HCT116 (cell line): ENCODE results near the gene RBP2. TPM values are rescaled to one million over a fixed set of nuclear protein-coding genes. Genes with fewer than 3 reads are reported as not detected.

ENCODE experiments used
- ATAC-seq: fragments of 200-7000 bp; cut with Tn5 transposase; 2 replicates; pipeline ENCODE4 v1.9.1; 2020; ENCODE audit warnings: mild to moderate bottlenecking, moderate library complexity
- BruUV-seq: library from RNA; stranded (reverse); fragments of 400-500 nt; replicated peaks from 2 replicates; lab custom pipeline; 2021; lab: Mats Ljungman, UMichigan
- CTCF ChIA-PET: fragments of 300-600 bp; sonication (Branson Sonifier 250); formaldehyde crosslinking; loops from one replicate; lab custom pipeline; 2021; ENCODE audit warnings: antibody characterized with exemption; lab: Charles Lee
- POLR2A ChIA-PET: fragments of 300-600, 350-600 bp; sonication (Branson Sonifier 250); formaldehyde crosslinking; loops from one replicate; lab custom pipeline; 2021; ENCODE audit warnings: antibody characterized with exemption; lab: Charles Lee
- RAD21 ChIA-PET, 2 experiments: fragments of 300-600 bp; sonication (Branson Sonifier 250); formaldehyde crosslinking; loops; one replicate each; lab custom pipeline; 2023; ENCODE audit warnings: low total read pairs in 2 of 2; ENCODE audit not compliant: uncharacterized antibody in 2 of 2, unreplicated experiment in 2 of 2, low non-redundant PET in 1 of 2; lab: Charles Lee
- DNase-seq: peaks from one replicate; pipeline ENCODE4 v3.0.0-alpha.2; 2010; ENCODE audit warnings: low read depth, low spot score
- H2AFZ ChIP-seq: fragments of 200-600 bp; shearing (Covaris generic), sonication (generic); 2 replicates; pipeline ENCODE4 v1.6.1; 2017; ENCODE audit warnings: low read depth, mixed run types, mixed read lengths, antibody characterized with exemption, low read length; ENCODE audit not compliant: poor library complexity, severe bottlenecking
- H3K27ac ChIP-seq: 2 replicates; pipeline ENCODE4 v1.5.1; 2012; ENCODE audit warnings: low read depth, low read length
- H3K27me3 ChIP-seq: fragments of 200-600 bp; sonication (generic); 2 replicates; pipeline ENCODE4 v1.6.1; 2016; ENCODE audit warnings: mixed run types, low read length, mixed read lengths; ENCODE audit not compliant: insufficient read depth
- H3K36me3 ChIP-seq, 2 experiments: fragments of 200-500 bp in 1 of 2; fragments of 200-600 bp in 1 of 2; sonication (Bioruptor generic) in 1 of 2; sonication (generic) in 1 of 2; 2 replicates each; pipeline versions ENCODE4 v1.5.1 to v1.6.1; 2014 to 2016; ENCODE audit warnings: low read length in 2 of 2, inconsistent platforms in 1 of 2, mixed read lengths in 1 of 2, mixed run types in 1 of 2; ENCODE audit not compliant: insufficient read depth in 2 of 2, control insufficient read depth in 1 of 2
- H3K4me1 ChIP-seq, 2 experiments: fragments of 200-600 bp in 1 of 2; sonication (generic) in 1 of 2; 2 replicates each; pipeline versions ENCODE4 v1.5.1 to v1.6.1; 2012 to 2017; ENCODE audit warnings: low read length in 2 of 2, inconsistent platforms in 1 of 2, mild to moderate bottlenecking in 1 of 2, mixed read lengths in 1 of 2, mixed run types in 1 of 2, moderate library complexity in 1 of 2; ENCODE audit not compliant: insufficient read depth in 2 of 2, control insufficient read depth in 1 of 2
- H3K4me2 ChIP-seq: fragments of 200-600 bp; sonication (generic); 2 replicates; pipeline ENCODE4 v1.6.1; 2017; ENCODE audit warnings: mixed run types, low read length, mixed read lengths
- H3K4me3 ChIP-seq, 2 experiments: fragments of 200-600 bp in 1 of 2; sonication (generic) in 1 of 2; replicated peaks in 1 of 2; 2 replicates each; pipeline ENCODE4 v1.5.1; 2011 to 2016; ENCODE audit warnings: low read length in 2 of 2, control low read depth in 1 of 2, low read depth in 1 of 2, mild to moderate bottlenecking in 1 of 2, mixed read lengths in 1 of 2, mixed run types in 1 of 2
- H3K79me2 ChIP-seq: fragments of 200-600 bp; sonication (generic); 2 replicates; pipeline ENCODE4 v1.6.1; 2017; ENCODE audit warnings: mild to moderate bottlenecking, mixed run types, low read length, moderate library complexity, mixed read lengths; ENCODE audit not compliant: insufficient read depth
- H3K9ac ChIP-seq: fragments of 200-600 bp; sonication (generic); 2 replicates; pipeline ENCODE4 v1.6.1; 2016; ENCODE audit warnings: low read length, mixed read lengths
- H3K9me2 ChIP-seq: fragments of 200-600 bp; sonication (generic), shearing (Covaris generic); 2 replicates; pipeline ENCODE4 v1.6.1; 2017; ENCODE audit warnings: mixed run types, mild to moderate bottlenecking, moderate library complexity; ENCODE audit not compliant: insufficient read depth
- H3K9me3 ChIP-seq, 2 experiments: fragments of 200-500 bp in 1 of 2; fragments of 200-600 bp in 1 of 2; sonication (Bioruptor generic) in 1 of 2; sonication (generic) in 1 of 2; 2 replicates each; pipeline ENCODE4 v1.6.1; 2014 to 2017; ENCODE audit warnings: low read length in 2 of 2, mixed read lengths in 2 of 2, inconsistent platforms in 1 of 2, low read depth in 1 of 2, mild to moderate bottlenecking in 1 of 2, mixed run types in 1 of 2, moderate library complexity in 1 of 2; ENCODE audit not compliant: control insufficient read depth in 1 of 2, insufficient read depth in 1 of 2
- H4K20me1 ChIP-seq: fragments of 200-600 bp; sonication (generic), shearing (Covaris generic); 2 replicates; pipeline ENCODE4 v1.6.1; 2017; ENCODE audit warnings: mixed run types, mild to moderate bottlenecking, moderate library complexity; ENCODE audit not compliant: insufficient read depth
- CBX3 ChIP-seq: IDR thresholded peaks from 2 replicates; pipeline ENCODE4 v1.6.1; 2012; ENCODE audit warnings: low read depth
- ELF1 ChIP-seq: IDR thresholded peaks from 2 replicates; pipeline ENCODE4 v1.6.1; 2012; ENCODE audit warnings: low read depth, borderline replicate concordance
- FOSL1 ChIP-seq: IDR thresholded peaks from 2 replicates; pipeline ENCODE4 v1.6.1; 2012; ENCODE audit warnings: low read depth
- POLR2A ChIP-seq: IDR thresholded peaks from 2 replicates; pipeline ENCODE4 v1.7.0; 2011; ENCODE audit warnings: borderline replicate concordance; ENCODE audit not compliant: insufficient read depth, insufficient read length; ENCODE audit errors: extremely low read depth
- POLR2AphosphoS5 ChIP-seq: IDR thresholded peaks from 2 replicates; pipeline ENCODE4 v1.6.1; 2011; ENCODE audit warnings: mild to moderate bottlenecking, low read depth, low read length, moderate library complexity
- RAD21 ChIP-seq: IDR thresholded peaks from 2 replicates; pipeline ENCODE4 v1.6.1; 2012; ENCODE audit warnings: low read depth, mild to moderate bottlenecking
- SP1 ChIP-seq: IDR thresholded peaks from 2 replicates; pipeline ENCODE4 v1.6.1; 2012; ENCODE audit warnings: low read depth
- SRF ChIP-seq: IDR thresholded peaks from 2 replicates; pipeline ENCODE4 v1.6.1; 2012; ENCODE audit warnings: low read depth
- intact Hi-C: fragments of 100-400 bp; cut with micrococcal nuclease; formaldehyde crosslinking; loops from 2 replicates; pipeline ENCODE4 v1.10.0; 2022
- total RNA-seq: library from RNA; stranded (reverse); gene quantifications from one replicate; pipeline ENCODE4 v1.2.1, GENCODE V29; 2021; ENCODE audit not compliant: unreplicated experiment
- TF ChIP-seq, protein P1 (sequence below): IDR thresholded peaks from 2 replicates; pipeline ENCODE4 v1.6.1; 2012
- TF ChIP-seq, protein P2 (sequence below), 3 experiments: fragments of 200-600 bp in 1 of 3; sonication (generic) in 1 of 3; IDR thresholded peaks in 2 of 3; conservative IDR thresholded peaks in 1 of 3; 2 replicates each; pipeline ENCODE4 v1.5.1; 2012 to 2017; ENCODE audit warnings: low read depth in 2 of 3, low read length in 2 of 3, antibody characterized with exemption in 1 of 3, borderline replicate concordance in 1 of 3, control low read depth in 1 of 3, mild to moderate bottlenecking in 1 of 3, mixed read lengths in 1 of 3, mixed run types in 1 of 3, moderate library complexity in 1 of 3; ENCODE audit not compliant: insufficient read depth in 1 of 3
- TF ChIP-seq, protein P3 (sequence below): IDR thresholded peaks from 2 replicates; pipeline ENCODE4 v1.6.1; 2011; ENCODE audit warnings: mild to moderate bottlenecking, low read length, moderate library complexity; ENCODE audit not compliant: insufficient replicate concordance; ENCODE audit errors: extremely low read depth
- TF ChIP-seq, protein P4 (sequence below): IDR thresholded peaks from 2 replicates; pipeline ENCODE4 v1.6.1; 2012

RBP2 gene
- total RNA-seq, 1 experiment from 2014 or later = not detected

DNA sequence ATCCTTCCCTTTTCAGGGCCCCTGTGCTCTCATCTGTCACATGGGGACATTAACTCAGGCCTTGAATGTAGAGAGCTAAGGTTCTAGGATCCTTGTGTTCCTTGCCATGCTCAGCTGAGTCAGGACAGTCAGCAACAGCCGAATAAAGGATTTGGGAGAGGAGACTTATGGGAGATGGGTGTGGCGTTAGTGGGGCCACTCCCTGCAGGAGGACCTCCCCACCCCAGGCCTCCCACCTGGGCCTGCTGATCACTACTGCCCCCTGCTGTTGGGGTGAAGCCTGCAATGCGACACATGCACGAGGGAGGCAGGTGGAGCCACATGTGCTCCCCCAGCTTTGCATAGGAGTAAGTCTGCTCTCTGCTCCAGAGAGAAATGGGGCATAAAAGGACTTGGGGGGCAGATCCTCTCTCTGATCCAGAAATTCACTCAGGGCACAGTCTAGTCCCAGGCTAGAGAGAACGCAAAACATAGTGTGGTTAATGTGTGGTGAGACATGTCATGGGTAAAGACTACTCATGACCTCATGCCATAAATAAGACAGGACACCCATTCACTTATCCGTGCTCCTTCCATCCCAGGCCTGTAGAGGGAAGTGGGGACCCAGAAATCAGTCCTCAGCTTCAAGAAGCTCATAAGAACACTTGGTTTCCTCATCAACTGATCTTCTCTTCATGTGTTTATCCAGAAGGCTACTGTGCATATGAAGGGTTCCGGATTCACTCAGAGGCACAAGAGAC, 43.9 kb upstream of the RBP2 start:
- Histone ChIP-seq H3K4me2 (peak overlapping the region; percentile 53), H3K9ac (peak overlapping the region; percentile 42; the same call in 1 of the 2 replicates), H3K27me3 (no peaks in the 10 kb centered on the region), H3K9me2 (no peaks in the 10 kb centered on the region), H3K27ac (no peak overlapping the region), H3K9me3 (no peaks in the 10 kb centered on the region), H3K4me3 (peak overlapping the region in 1 of 2 experiments; percentile 17; a peak in 2 of 4 replicates), H3K36me3 (peaks cover 0 to 3% of the 10 kb centered on the region in 2 experiments; a peak in 1 of 4 replicates), H3K4me1 (peaks cover 0 to 19% of the 10 kb centered on the region in 2 experiments; a peak in 3 of 4 replicates)
- POLR2A ChIA-PET = interaction anchor here (0.9 kb wide), 1 partner anchor 14 kb away, joined by 3 read pairs; no protein-coding TSS in a partner anchor
- peak; percentile 69 for DNase-seq
- CTCF ChIA-PET = interaction anchor here (0.8 to 2.5 kb wide), 10 partner anchors 11 to 166 kb away, joined by 3 to 14 read pairs (median 4); no protein-coding TSS in a partner anchor
- TF ChIP-seq, protein P1, sequence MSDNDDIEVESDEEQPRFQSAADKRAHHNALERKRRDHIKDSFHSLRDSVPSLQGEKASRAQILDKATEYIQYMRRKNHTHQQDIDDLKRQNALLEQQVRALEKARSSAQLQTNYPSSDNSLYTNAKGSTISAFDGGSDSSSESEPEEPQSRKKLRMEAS = peak; percentile 95
- TF ChIP-seq, protein P2, sequence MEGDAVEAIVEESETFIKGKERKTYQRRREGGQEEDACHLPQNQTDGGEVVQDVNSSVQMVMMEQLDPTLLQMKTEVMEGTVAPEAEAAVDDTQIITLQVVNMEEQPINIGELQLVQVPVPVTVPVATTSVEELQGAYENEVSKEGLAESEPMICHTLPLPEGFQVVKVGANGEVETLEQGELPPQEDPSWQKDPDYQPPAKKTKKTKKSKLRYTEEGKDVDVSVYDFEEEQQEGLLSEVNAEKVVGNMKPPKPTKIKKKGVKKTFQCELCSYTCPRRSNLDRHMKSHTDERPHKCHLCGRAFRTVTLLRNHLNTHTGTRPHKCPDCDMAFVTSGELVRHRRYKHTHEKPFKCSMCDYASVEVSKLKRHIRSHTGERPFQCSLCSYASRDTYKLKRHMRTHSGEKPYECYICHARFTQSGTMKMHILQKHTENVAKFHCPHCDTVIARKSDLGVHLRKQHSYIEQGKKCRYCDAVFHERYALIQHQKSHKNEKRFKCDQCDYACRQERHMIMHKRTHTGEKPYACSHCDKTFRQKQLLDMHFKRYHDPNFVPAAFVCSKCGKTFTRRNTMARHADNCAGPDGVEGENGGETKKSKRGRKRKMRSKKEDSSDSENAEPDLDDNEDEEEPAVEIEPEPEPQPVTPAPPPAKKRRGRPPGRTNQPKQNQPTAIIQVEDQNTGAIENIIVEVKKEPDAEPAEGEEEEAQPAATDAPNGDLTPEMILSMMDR (IDR thresholded peaks at IDR 0.05 in 2 of 3, conservative IDR thresholded peaks at IDR 0.05 in 1 of 3; ENCODE audit: borderline replicate concordance in 1 of 3, insufficient read depth in 1 of 3, low read depth in 2 of 3, low read length in 2 of 3) = peak; percentile 75 to 91 (median 89)
- TF ChIP-seq FOSL1 (no peak), SP1 (peak; percentile 30; the same call in 1 of the 2 replicates), POLR2A (peak; percentile 84), RAD21 (peak; percentile 47), SRF (0 out of 2 replicates have a peak, but pooled peaks have one; percentile 29), POLR2AphosphoS5 (peak; percentile 67), CBX3 (peak; percentile 78), ELF1 (no peak)
- TF ChIP-seq, protein P3, sequence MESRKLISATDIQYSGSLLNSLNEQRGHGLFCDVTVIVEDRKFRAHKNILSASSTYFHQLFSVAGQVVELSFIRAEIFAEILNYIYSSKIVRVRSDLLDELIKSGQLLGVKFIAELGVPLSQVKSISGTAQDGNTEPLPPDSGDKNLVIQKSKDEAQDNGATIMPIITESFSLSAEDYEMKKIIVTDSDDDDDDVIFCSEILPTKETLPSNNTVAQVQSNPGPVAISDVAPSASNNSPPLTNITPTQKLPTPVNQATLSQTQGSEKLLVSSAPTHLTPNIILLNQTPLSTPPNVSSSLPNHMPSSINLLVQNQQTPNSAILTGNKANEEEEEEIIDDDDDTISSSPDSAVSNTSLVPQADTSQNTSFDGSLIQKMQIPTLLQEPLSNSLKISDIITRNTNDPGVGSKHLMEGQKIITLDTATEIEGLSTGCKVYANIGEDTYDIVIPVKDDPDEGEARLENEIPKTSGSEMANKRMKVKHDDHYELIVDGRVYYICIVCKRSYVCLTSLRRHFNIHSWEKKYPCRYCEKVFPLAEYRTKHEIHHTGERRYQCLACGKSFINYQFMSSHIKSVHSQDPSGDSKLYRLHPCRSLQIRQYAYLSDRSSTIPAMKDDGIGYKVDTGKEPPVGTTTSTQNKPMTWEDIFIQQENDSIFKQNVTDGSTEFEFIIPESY = no peak
- TF ChIP-seq, protein P4, sequence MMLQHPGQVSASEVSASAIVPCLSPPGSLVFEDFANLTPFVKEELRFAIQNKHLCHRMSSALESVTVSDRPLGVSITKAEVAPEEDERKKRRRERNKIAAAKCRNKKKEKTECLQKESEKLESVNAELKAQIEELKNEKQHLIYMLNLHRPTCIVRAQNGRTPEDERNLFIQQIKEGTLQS = no peak
- TF ChIP-seq, all 23 proteins: peak for 8
- intact Hi-C loops = loop anchor here (1.0 kb wide), 1 partner anchor 42 kb away; no protein-coding TSS in a partner anchor
- no TSS peak for BruUV-seq
- peak; percentile 88 for ATAC-seq
- Histone ChIP-seq H3K79me2 (no peaks in the 10 kb centered on the region), H4K20me1 (no peaks in the 10 kb centered on the region), H2AFZ (no peak overlapping the region)
- RAD21 ChIA-PET = interaction anchor here in 1 of 2 experiments (0.7 kb wide), 1 partner anchor 59 kb away, joined by 3 read pairs; no protein-coding TSS in a partner anchor
